B cell (primary cell): ENCODE data around the gene FAR2. TPM values are rescaled to one million over a fixed set of nuclear protein-coding genes. Genes with fewer than 3 reads are reported as not detected.

ENCODE experiments used
- ATAC-seq: fragments of 200-7000 bp; cut with Tn5 transposase; one replicate; pipeline ENCODE4 v1.10.0; 2021; ENCODE audit warnings: low read depth, mild to moderate bottlenecking, moderate number of reproducible peaks, moderate library complexity
- CTCF ChIA-PET: fragments of 350-600 bp; sonication (Branson Sonifier 250); formaldehyde crosslinking; loops from one replicate; lab custom pipeline; 2021; ENCODE audit warnings: antibody characterized with exemption, inconsistent platforms; lab: Charles Lee
- POLR2A ChIA-PET: fragments of 350-600 bp; sonication (Branson Sonifier 250); formaldehyde crosslinking; loops from one replicate; lab custom pipeline; 2021; ENCODE audit warnings: antibody characterized with exemption; lab: Charles Lee
- DNase-seq: peaks from one replicate; pipeline ENCODE4 v3.0.0; 2013
- H2AFZ ChIP-seq: 2 replicates; pipeline ENCODE4 v1.6.1; 2012; ENCODE audit warnings: mild to moderate bottlenecking, low read depth, low read length; ENCODE audit not compliant: insufficient read depth, poor library complexity, severe bottlenecking
- H3K27ac ChIP-seq, 2 donors: 1 replicate in 1 of 2; 2 replicates in 1 of 2; pipeline ENCODE4 v1.5.1; 2012 to 2013; ENCODE audit warnings: low read length in 2 of 2, mild to moderate bottlenecking in 2 of 2, moderate library complexity in 1 of 2
- H3K27me3 ChIP-seq, 4 experiments: fragments of 200-600 bp in 1 of 4; sonication (generic) in 1 of 4; replicated peaks in 1 of 4; 1 replicate in 2 of 4; 2 replicates in 2 of 4; pipeline versions ENCODE4 v1.6.1 to v1.7.0; 2013 to 2016; ENCODE audit warnings: low read length in 3 of 4, mild to moderate bottlenecking in 2 of 4, mixed read lengths in 1 of 4, moderate library complexity in 1 of 4; ENCODE audit not compliant: insufficient read depth in 4 of 4, control insufficient read depth in 3 of 4; ENCODE audit errors: control extremely low read depth in 1 of 4
- H3K36me3 ChIP-seq, 2 experiments: replicated peaks in 1 of 2; 1 replicate in 1 of 2; 2 replicates in 1 of 2; pipeline versions ENCODE4 v1.6.1 to v1.7.1; 2013; ENCODE audit warnings: low read length in 1 of 2; ENCODE audit not compliant: insufficient read depth in 2 of 2, control insufficient read depth in 1 of 2; ENCODE audit errors: control extremely low read depth in 1 of 2, extremely low read depth in 1 of 2
- H3K4me1 ChIP-seq, 2 donors: fragments of 200-600 bp in 1 of 2; sonication (generic) in 1 of 2; 1 replicate in 1 of 2; 2 replicates in 1 of 2; pipeline versions ENCODE4 v1.5.1 to v1.6.1; 2013 to 2017; ENCODE audit warnings: low read length in 2 of 2; ENCODE audit not compliant: control insufficient read depth in 2 of 2, insufficient read depth in 2 of 2
- H3K4me2 ChIP-seq: replicated peaks from 2 replicates; pipeline ENCODE3; 2012; ENCODE audit warnings: mild to moderate bottlenecking, low read depth, low read length; ENCODE audit not compliant: poor library complexity, severe bottlenecking
- H3K4me3 ChIP-seq, 5 experiments: fragments of 200-600 bp in 1 of 5; sonication (generic) in 1 of 5; 1 replicate in 3 of 5; 2 replicates in 2 of 5; pipeline versions ENCODE4 v1.5.1 to v1.7.0; 2011 to 2016; ENCODE audit warnings: low read length in 4 of 5, mild to moderate bottlenecking in 4 of 5, low read depth in 2 of 5, control low read depth in 1 of 5, moderate library complexity in 1 of 5; ENCODE audit not compliant: insufficient read depth in 1 of 5; ENCODE audit errors: control extremely low read depth in 1 of 5, extremely low read depth in 1 of 5
- H3K79me2 ChIP-seq: fragments of 200-600 bp; sonication (generic); one replicate; pipeline ENCODE4 v1.6.0; 2016; ENCODE audit warnings: low read length; ENCODE audit not compliant: control insufficient read depth, insufficient read depth
- H3K9ac ChIP-seq: fragments of 200-600 bp; sonication (generic); 2 replicates; pipeline ENCODE4 v1.6.1; 2017; ENCODE audit warnings: mild to moderate bottlenecking, low read length, moderate library complexity
- H3K9me3 ChIP-seq, 3 donors: one replicate each; pipeline versions ENCODE4 v1.6.1 to v1.7.1; 2013; ENCODE audit warnings: low read length in 2 of 3; ENCODE audit not compliant: control insufficient read depth in 2 of 3, insufficient read depth in 1 of 3; ENCODE audit errors: control extremely low read depth in 1 of 3
- H4K20me1 ChIP-seq: 2 replicates; pipeline ENCODE4 v1.6.0; 2012; ENCODE audit warnings: mild to moderate bottlenecking, low read length; ENCODE audit not compliant: insufficient read depth, control insufficient read depth, poor library complexity, severe bottlenecking
- H3K27ac Mint-ChIP-seq: one replicate; pipeline ENCODE4 v1.8.0; 2021; ENCODE audit warnings: mixed read lengths
- H3K27me3 Mint-ChIP-seq: one replicate; pipeline ENCODE4 v1.8.0; 2021; ENCODE audit warnings: mixed read lengths
- H3K4me1 Mint-ChIP-seq: one replicate; pipeline ENCODE4 v1.8.0; 2021; ENCODE audit warnings: mixed read lengths
- H3K4me3 Mint-ChIP-seq: one replicate; pipeline ENCODE4 v1.8.0; 2021; ENCODE audit warnings: mixed read lengths
- H3K9me3 Mint-ChIP-seq: one replicate; pipeline ENCODE4 v1.8.0; 2022; ENCODE audit warnings: mixed read lengths; ENCODE audit not compliant: insufficient read depth
- EZH2 ChIP-seq: IDR thresholded peaks from 2 replicates; pipeline ENCODE4 v1.6.1; 2012; ENCODE audit warnings: borderline replicate concordance, low read depth, mild to moderate bottlenecking, moderate library complexity, low read length; ENCODE audit not compliant: insufficient read depth, poor library complexity, severe bottlenecking
- WGBS: methylation state at CpG from one replicate; pipeline ENCODE4 v1.1.5; 2013; ENCODE audit warnings: missing lambda C conversion rate; ENCODE audit not compliant: insufficient coverage; 5-methylcytosine and 5-hydroxymethylcytosine counted together
- intact Hi-C: fragments of 100-400 bp; cut with micrococcal nuclease; formaldehyde crosslinking; loops from one replicate; pipeline ENCODE4 v1.10.0; 2022
- polyA plus RNA-seq: library from polyadenylated mRNA; depleted of rRNA; stranded (reverse); fragments of >200 nt; gene quantifications from 2 replicates; pipeline ENCODE4 v1.2.3, GENCODE V29; 2012
- total RNA-seq, 2 donors: library from RNA; stranded (reverse); fragments of 120-200 nt in 1 of 2; gene quantifications; 1 replicate in 1 of 2; 2 replicates in 1 of 2; pipeline versions ENCODE4 v1.2.3 to v1.2.4, GENCODE V29; 2013 to 2022
- TF ChIP-seq, protein P1 (sequence below): fragments of 200-600 bp; IDR thresholded peaks from one replicate; pipeline ENCODE4 v1.8.0; 2022; ENCODE audit warnings: antibody characterized with exemption, mild to moderate bottlenecking

FAR2 gene
- total and polyA plus RNA-seq, 2 donors (not counting 1 experiment from before 2014, with no cell fraction given) = 0.39 TPM; not detected in 1

GRCh38 chr12:29314416-29314815 is 165.3 kb downstream of the FAR2 start:
- intact Hi-C loops = no loop called here
- CTCF ChIA-PET = interaction anchor here (0.6 to 3.3 kb wide), 3 partner anchors 231 to 285 kb away, joined by 3 to 7 read pairs (median 4); no protein-coding TSS in a partner anchor

GRCh38 chr12:29316752-29317151 is 167.7 kb downstream of the FAR2 start:
- WGBS = 50% methylated on average over 1 of the region's 4 CpGs
- Mint-ChIP-seq H3K4me1 (peaks cover 6% of the 10 kb centered on the region), H3K4me3 (no peak overlapping the region), H3K9me3 (no peaks in the 10 kb centered on the region), H3K27me3 (no peaks in the 10 kb centered on the region), H3K27ac (no peak overlapping the region)
- intact Hi-C loops = loop anchor here (5.0 kb wide), 1 partner anchor 229 kb away; no protein-coding TSS in a partner anchor
- TF ChIP-seq, protein P1, sequence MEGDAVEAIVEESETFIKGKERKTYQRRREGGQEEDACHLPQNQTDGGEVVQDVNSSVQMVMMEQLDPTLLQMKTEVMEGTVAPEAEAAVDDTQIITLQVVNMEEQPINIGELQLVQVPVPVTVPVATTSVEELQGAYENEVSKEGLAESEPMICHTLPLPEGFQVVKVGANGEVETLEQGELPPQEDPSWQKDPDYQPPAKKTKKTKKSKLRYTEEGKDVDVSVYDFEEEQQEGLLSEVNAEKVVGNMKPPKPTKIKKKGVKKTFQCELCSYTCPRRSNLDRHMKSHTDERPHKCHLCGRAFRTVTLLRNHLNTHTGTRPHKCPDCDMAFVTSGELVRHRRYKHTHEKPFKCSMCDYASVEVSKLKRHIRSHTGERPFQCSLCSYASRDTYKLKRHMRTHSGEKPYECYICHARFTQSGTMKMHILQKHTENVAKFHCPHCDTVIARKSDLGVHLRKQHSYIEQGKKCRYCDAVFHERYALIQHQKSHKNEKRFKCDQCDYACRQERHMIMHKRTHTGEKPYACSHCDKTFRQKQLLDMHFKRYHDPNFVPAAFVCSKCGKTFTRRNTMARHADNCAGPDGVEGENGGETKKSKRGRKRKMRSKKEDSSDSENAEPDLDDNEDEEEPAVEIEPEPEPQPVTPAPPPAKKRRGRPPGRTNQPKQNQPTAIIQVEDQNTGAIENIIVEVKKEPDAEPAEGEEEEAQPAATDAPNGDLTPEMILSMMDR = no peak
- TF ChIP-seq EZH2 = no peak
- Histone ChIP-seq H3K79me2 (no peaks in the 10 kb centered on the region), H3K4me3 (no peak overlapping the region), H2AFZ (no peak overlapping the region), H4K20me1 (no peaks in the 10 kb centered on the region), H3K9ac (no peak overlapping the region), H3K9me3 (no peaks in the 10 kb centered on the region), H3K4me1 (no peaks in the 10 kb centered on the region), H3K27me3 (no peaks in the 10 kb centered on the region), H3K4me2 (no peak overlapping the region), H3K36me3 (no peaks in the 10 kb centered on the region), H3K27ac (no peak overlapping the region)
- POLR2A ChIA-PET = no interaction called here
- CTCF ChIA-PET = interaction anchor here (0.6 to 2.1 kb wide), 3 partner anchors 228 to 915 kb away, joined by 5 to 16 read pairs (median 14); no protein-coding TSS in a partner anchor
- ATAC-seq (no peak), DNase-seq (no peak)

More at GRCh38 chr12:29314416-29314815, 165.3 kb downstream of the FAR2 start:
- POLR2A ChIA-PET = no interaction called here
- Histone ChIP-seq H3K9ac (no peak overlapping the region), H3K27me3 (no peaks in the 10 kb centered on the region), H3K4me2 (no peak overlapping the region), H3K79me2 (no peaks in the 10 kb centered on the region), H3K27ac (no peak overlapping the region), H4K20me1 (no peaks in the 10 kb centered on the region), H3K4me3 (no peak overlapping the region), H3K36me3 (no peaks in the 10 kb centered on the region), H3K4me1 (no peaks in the 10 kb centered on the region), H3K9me3 (no peaks in the 10 kb centered on the region), H2AFZ (no peak overlapping the region)
- Mint-ChIP-seq H3K4me1 (peaks cover 6% of the 10 kb centered on the region), H3K9me3 (no peaks in the 10 kb centered on the region), H3K27me3 (no peaks in the 10 kb centered on the region), H3K4me3 (no peak overlapping the region), H3K27ac (no peak overlapping the region)
- WGBS = 68% methylated on average over 2 of the region's 2 CpGs
- TF ChIP-seq EZH2 = no peak
- TF ChIP-seq, protein P1 = no peak
- ATAC-seq = no peak
- DNase-seq = no peak
